ENCODE measurements around the gene SHROOM3.

DNA sequence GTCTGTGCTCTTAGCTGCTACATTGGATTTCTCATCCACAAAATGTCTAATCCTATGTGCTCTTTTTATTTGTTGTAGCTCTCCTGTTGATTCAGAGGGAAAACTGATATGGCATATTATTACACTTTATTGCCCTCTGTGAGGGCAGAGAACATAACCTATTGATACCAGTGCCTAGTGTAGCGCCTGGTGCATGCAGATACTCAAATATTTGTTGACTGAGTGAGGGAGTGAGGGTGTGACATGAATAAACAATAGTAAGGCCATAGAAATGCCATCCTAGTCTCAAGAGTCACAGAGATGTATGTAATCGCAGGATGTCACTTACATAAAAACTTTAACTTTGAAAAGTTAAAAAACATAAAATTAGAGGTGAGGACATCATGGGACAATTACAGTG is 159.1 kb downstream of the SHROOM3 start:
- TF ChIP-seq, protein P1, sequence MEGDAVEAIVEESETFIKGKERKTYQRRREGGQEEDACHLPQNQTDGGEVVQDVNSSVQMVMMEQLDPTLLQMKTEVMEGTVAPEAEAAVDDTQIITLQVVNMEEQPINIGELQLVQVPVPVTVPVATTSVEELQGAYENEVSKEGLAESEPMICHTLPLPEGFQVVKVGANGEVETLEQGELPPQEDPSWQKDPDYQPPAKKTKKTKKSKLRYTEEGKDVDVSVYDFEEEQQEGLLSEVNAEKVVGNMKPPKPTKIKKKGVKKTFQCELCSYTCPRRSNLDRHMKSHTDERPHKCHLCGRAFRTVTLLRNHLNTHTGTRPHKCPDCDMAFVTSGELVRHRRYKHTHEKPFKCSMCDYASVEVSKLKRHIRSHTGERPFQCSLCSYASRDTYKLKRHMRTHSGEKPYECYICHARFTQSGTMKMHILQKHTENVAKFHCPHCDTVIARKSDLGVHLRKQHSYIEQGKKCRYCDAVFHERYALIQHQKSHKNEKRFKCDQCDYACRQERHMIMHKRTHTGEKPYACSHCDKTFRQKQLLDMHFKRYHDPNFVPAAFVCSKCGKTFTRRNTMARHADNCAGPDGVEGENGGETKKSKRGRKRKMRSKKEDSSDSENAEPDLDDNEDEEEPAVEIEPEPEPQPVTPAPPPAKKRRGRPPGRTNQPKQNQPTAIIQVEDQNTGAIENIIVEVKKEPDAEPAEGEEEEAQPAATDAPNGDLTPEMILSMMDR (IDR thresholded peaks at IDR 0.05 in 8 of 11, conservative IDR thresholded peaks at IDR 0.05 in 3 of 11), result no peak
- TF ChIP-seq POLR2A (IDR thresholded peaks at IDR 0.05) (no peak), POLR2AphosphoS5 (IDR thresholded peaks at IDR 0.05) (no peak)
